ENCODE data around the gene PPP1R14D. TPM values are rescaled to one million over a fixed set of nuclear protein-coding genes. Genes with fewer than 3 reads are reported as not detected.
A peak's percentile ranks its signal among the peaks of the same experiment; 100 is the strongest.

PPP1R14D gene
- total RNA-seq, 1 donor from 2014 or later = not detected

DNA sequence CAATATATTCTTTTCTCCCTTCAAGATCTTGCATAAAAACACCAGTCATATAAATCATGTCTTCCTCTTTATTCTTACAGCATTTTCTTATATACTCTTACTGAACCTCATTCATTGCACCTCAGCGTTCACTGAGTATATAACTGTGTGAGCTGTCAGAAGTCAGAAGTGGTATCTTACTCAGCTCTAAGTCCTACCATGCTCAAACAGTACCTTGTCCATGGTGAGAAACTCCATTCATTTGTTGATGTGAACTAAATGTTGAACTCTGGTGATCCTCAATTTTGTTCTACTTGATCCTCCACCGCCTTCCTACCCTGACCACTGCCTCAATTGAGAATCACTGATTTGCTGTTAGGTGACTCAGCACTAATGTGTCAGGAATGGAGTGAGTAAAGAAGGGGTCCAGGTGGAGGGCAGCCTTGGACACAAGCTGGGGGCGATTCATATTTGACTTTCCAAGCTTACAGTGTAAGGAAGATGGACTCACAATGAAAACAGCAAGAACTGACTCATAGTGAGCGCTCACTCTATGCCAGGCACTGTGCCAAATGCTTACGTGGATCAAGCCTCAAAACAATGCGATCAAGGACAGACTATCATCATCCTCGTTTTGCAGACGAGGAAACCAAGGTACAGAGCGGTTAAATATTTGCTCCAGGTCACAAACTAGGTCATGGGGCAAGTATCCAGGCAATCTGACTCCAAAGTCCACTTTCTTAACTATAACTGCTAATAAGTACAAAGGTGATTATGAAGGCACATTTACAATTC lies 35.1 kb downstream of the PPP1R14D start:
- peak in 1 of 2 donors; percentile 53 for TF ChIP-seq POLR2AphosphoS5 (IDR thresholded peaks at IDR 0.05; ENCODE audit: insufficient read depth in 1 of 2, low read depth in 1 of 2)
- TF ChIP-seq, protein P1, sequence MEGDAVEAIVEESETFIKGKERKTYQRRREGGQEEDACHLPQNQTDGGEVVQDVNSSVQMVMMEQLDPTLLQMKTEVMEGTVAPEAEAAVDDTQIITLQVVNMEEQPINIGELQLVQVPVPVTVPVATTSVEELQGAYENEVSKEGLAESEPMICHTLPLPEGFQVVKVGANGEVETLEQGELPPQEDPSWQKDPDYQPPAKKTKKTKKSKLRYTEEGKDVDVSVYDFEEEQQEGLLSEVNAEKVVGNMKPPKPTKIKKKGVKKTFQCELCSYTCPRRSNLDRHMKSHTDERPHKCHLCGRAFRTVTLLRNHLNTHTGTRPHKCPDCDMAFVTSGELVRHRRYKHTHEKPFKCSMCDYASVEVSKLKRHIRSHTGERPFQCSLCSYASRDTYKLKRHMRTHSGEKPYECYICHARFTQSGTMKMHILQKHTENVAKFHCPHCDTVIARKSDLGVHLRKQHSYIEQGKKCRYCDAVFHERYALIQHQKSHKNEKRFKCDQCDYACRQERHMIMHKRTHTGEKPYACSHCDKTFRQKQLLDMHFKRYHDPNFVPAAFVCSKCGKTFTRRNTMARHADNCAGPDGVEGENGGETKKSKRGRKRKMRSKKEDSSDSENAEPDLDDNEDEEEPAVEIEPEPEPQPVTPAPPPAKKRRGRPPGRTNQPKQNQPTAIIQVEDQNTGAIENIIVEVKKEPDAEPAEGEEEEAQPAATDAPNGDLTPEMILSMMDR (IDR thresholded peaks at IDR 0.05) = no peak
- Histone ChIP-seq H3K4me3 (no peak overlapping the region), H3K27me3 (no peaks in the 10 kb centered on the region), H3K36me3 (no peaks in the 10 kb centered on the region), H3K9me3 (no peaks in the 10 kb centered on the region), H3K4me1 (peaks cover 33% of the 10 kb centered on the region), H3K27ac (no peak overlapping the region)
- no peak for DNase-seq (ENCODE audit: extremely low spot score in 2 of 2)
- intact Hi-C loops (cut with DNase I) = no loop called here

DNA sequence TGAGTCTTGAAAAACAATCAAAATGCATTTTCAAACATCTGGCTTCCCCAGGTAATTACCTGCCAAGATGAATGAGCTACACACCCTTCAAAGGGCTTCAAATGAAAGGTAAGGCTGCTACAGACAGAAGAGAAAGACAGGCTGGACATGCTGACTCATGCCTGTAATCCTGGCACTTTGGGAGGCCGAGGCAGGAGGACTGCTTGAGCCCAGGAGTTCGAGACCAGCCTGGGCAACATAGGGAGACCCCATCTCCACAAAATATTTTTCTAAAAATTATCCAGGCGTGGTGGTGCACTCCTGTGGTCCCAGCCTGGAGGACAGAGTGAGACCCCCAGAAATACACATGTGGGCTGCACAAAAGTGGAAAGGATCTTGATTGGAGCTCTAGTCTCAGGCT lies 36.1 kb downstream of the PPP1R14D start:
- Histone ChIP-seq H3K9me3 (no peaks in the 10 kb centered on the region), H3K36me3 (no peaks in the 10 kb centered on the region), H3K27ac (no peak overlapping the region), H3K27me3 (no peaks in the 10 kb centered on the region), H3K4me3 (no peak overlapping the region), H3K4me1 (peaks cover 42% of the 10 kb centered on the region)
- DNase-seq (ENCODE audit: extremely low spot score in 2 of 2) = no peak
- TF ChIP-seq POLR2AphosphoS5 (IDR thresholded peaks at IDR 0.05; ENCODE audit: insufficient read depth in 1 of 2, low read depth in 1 of 2) (no peak), POLR2A (IDR thresholded peaks at IDR 0.05) (no peak)
- TF ChIP-seq, protein P1 (IDR thresholded peaks at IDR 0.05) = no peak
- intact Hi-C loops (cut with DNase I) = no loop called here

DNA sequence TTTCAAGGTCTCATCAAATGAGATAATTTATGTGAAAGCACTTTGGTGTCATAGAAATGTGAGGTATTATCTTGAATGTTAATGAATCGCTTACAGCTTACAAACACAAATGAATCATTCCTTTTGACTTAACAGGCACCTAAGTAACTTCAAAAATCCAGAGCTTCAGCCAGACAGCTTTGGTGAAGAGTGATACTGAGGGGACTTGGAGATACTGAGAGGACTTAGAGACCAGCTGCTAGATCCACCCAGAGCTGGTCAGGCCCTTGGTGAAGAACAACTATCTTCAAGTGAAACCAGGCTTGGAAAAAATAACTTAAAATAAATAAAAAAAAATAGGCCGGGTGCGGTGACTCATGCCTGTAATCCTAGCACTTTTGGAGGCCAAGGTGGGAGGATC lies 37.8 kb downstream of the PPP1R14D start:
- intact Hi-C loops (cut with DNase I) = no loop called here
- no peak for TF ChIP-seq POLR2A (IDR thresholded peaks at IDR 0.05)
- TF ChIP-seq POLR2AphosphoS5 (IDR thresholded peaks at IDR 0.05; ENCODE audit: insufficient read depth in 1 of 2, low read depth in 1 of 2) = no peak
- TF ChIP-seq, protein P1 (IDR thresholded peaks at IDR 0.05) = no peak
- H3K27ac ChIP-seq = no peak overlapping the region
- no peak overlapping the region for H3K4me3 ChIP-seq
- no peaks in the 10 kb centered on the region for H3K27me3 ChIP-seq
- no peaks in the 10 kb centered on the region for H3K36me3 ChIP-seq
- H3K9me3 ChIP-seq = no peaks in the 10 kb centered on the region
- peaks cover 45% of the 10 kb centered on the region for H3K4me1 ChIP-seq
- DNase-seq (ENCODE audit: extremely low spot score in 2 of 2) = no peak

DNA sequence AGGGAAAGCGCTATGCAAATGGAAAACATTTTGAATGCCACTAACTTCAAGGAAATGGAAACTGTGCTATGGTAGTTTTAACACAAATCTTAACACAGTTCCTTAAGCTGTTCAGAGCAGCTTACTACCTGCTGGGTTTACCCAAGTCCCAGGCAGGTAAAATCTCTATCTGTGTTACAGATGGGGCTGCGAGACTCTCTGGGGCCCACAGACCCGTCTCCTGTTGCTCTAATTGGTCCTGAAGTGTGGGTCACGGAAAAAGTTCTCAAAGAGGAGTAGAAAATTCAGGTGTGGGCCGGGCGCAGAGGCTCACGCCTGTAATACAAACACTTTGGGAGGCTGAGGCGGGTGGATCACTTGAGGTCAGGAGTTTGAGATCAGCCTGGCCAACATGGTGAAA lies 38.5 kb downstream of the PPP1R14D start:
- intact Hi-C loops (cut with DNase I) = no loop called here
- no peaks in the 10 kb centered on the region for H3K36me3 ChIP-seq
- no peaks in the 10 kb centered on the region for H3K27me3 ChIP-seq
- no peak for TF ChIP-seq POLR2A (IDR thresholded peaks at IDR 0.05)
- TF ChIP-seq POLR2AphosphoS5 (IDR thresholded peaks at IDR 0.05; ENCODE audit: insufficient read depth in 1 of 2, low read depth in 1 of 2) = no peak
- TF ChIP-seq, protein P1 (IDR thresholded peaks at IDR 0.05) = no peak
- no peak overlapping the region for H3K4me3 ChIP-seq
- DNase-seq (ENCODE audit: extremely low spot score in 2 of 2) = no peak
- H3K9me3 ChIP-seq = no peaks in the 10 kb centered on the region
- peaks cover 42% of the 10 kb centered on the region for H3K4me1 ChIP-seq
- no peak overlapping the region for H3K27ac ChIP-seq

DNA sequence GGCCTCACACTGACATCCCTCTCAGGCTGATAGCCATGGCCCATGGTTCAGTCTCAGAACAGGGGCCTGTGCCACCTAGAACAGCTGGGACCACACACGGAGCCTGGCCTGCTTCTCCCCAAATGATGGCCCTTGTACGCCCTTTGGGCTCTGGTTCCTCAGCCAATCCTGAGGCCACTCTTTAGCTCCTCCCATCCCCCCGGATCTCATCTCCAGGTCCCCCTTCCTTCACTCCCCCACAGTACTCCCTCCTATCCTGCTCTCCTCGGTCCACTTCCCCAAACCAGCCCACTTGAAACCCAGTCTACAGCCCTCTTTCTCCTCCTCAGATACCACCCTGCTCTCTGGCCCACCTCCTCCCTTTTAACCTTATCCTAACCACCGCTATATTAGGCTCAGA lies 39.4 kb downstream of the PPP1R14D start:
- intact Hi-C loops (cut with DNase I) = no loop called here
- H3K27ac ChIP-seq = no peak overlapping the region
- TF ChIP-seq POLR2A (IDR thresholded peaks at IDR 0.05) = no peak
- no peaks in the 10 kb centered on the region for H3K27me3 ChIP-seq
- peaks cover 40% of the 10 kb centered on the region for H3K4me1 ChIP-seq
- H3K4me3 ChIP-seq = no peak overlapping the region
- DNase-seq (ENCODE audit: extremely low spot score in 2 of 2) = no peak
- no peaks in the 10 kb centered on the region for H3K36me3 ChIP-seq
- H3K9me3 ChIP-seq = no peaks in the 10 kb centered on the region

All from vagina (tissue), 2 donors.